ENCODE data around the gene IL17B. TPM values are rescaled to one million over a fixed set of nuclear protein-coding genes. Genes with fewer than 3 reads are reported as not detected.

The IL17B gene
- total RNA-seq, 1 experiment from 2014 or later: not detected

DNA sequence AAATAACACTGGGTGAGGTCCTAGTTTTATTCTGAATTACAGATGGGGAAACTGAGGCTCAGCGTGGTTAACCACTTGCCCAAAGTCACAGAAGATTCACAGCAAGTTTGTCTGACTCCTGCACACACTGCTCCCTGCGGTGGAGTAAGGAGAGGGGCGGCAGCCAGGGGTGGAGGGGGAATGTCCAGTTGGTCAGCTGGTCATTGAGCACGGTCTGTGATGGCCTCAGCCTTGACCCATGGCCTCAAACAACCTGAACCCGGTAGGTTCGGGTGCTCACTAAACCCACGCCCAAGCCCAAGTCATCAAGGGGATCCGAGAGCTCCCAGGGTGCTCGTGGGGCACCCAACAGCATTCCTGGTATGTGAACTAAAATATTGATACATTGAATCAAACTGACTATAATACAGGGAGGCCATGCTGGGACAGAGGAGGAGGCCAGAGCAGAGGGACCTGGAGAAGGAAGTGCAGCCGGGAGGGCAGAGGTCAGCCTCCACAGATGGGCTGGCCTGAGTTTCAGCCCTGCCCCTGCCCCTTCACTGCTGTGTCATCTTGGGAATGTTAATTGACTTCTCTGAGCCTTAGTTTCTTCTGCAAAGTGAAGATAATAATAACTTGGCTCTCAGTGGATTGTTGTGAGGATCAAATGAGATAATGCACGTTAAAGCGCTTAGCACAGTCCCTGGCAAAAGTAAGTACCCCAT lies 3.6 kb upstream of the IL17B start:
- H3K4me1 Mint-ChIP-seq (ENCODE audit: insufficient read depth, unreplicated experiment): no peaks in the 10 kb centered on the region
- POLR2A ChIA-PET: interaction anchor here (0.7 to 2.2 kb wide), 4 partner anchors 52 to 180 kb away, joined by 4 to 12 read pairs (median 4); no protein-coding TSS in a partner anchor
- no peak overlapping the region for H3K27ac Mint-ChIP-seq (ENCODE audit: low read depth, unreplicated experiment)
- no peaks in the 10 kb centered on the region for H3K36me3 Mint-ChIP-seq (ENCODE audit: insufficient read depth, unreplicated experiment)
- intact Hi-C loops (cut with micrococcal nuclease): loop anchor here (1.0 to 5.0 kb wide), 4 partner anchors 52 to 445 kb away; no protein-coding TSS in a partner anchor
- BruUV-seq (replicated peaks): no TSS peak
- H3K4me3 Mint-ChIP-seq (ENCODE audit: unreplicated experiment): no peak overlapping the region
- CTCF ChIA-PET: interaction anchor here (0.5 to 27.0 kb wide), 52 partner anchors 8 to 242 kb away, joined by 3 to 662 read pairs (median 6); partner anchors contain the start of gene CSNK1A1
- no peak for DNase-seq (ENCODE audit: unreplicated experiment)
- no peaks in the 10 kb centered on the region for H3K27me3 Mint-ChIP-seq (ENCODE audit: insufficient read depth, unreplicated experiment)
- H3K9me3 Mint-ChIP-seq (ENCODE audit: unreplicated experiment): no peaks in the 10 kb centered on the region
- TF ChIP-seq, protein P1, sequence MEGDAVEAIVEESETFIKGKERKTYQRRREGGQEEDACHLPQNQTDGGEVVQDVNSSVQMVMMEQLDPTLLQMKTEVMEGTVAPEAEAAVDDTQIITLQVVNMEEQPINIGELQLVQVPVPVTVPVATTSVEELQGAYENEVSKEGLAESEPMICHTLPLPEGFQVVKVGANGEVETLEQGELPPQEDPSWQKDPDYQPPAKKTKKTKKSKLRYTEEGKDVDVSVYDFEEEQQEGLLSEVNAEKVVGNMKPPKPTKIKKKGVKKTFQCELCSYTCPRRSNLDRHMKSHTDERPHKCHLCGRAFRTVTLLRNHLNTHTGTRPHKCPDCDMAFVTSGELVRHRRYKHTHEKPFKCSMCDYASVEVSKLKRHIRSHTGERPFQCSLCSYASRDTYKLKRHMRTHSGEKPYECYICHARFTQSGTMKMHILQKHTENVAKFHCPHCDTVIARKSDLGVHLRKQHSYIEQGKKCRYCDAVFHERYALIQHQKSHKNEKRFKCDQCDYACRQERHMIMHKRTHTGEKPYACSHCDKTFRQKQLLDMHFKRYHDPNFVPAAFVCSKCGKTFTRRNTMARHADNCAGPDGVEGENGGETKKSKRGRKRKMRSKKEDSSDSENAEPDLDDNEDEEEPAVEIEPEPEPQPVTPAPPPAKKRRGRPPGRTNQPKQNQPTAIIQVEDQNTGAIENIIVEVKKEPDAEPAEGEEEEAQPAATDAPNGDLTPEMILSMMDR (IDR thresholded peaks at IDR 0.05; ENCODE audit: unreplicated experiment): no peak

DNA sequence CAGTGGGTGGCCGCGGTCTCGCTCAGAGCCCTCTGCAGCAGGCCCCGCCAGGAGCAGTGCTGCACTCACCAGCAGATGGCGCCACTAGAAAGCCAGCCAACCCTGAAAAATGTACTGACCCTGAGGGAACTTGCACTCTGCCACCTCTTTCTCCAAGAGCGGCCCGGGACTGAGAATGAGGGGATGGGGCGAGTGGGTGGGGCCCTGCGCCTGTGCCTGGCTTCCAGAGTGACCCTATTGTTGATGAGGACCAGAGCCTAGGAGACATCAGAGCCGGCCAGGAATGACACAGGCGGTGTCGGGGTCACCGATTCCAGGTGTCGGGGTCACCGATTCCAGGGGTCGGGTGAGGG lies 2.9 kb upstream of the IL17B start:
- CTCF ChIA-PET: interaction anchor here (0.5 to 27.0 kb wide), 75 partner anchors 8 to 242 kb away, joined by 3 to 662 read pairs (median 4); partner anchors contain the start of genes CSNK1A1 and PCYOX1L
- Mint-ChIP-seq H3K9me3 (ENCODE audit: unreplicated experiment) (no peaks in the 10 kb centered on the region), H3K36me3 (ENCODE audit: insufficient read depth, unreplicated experiment) (peaks cover 4% of the 10 kb centered on the region), H3K4me3 (ENCODE audit: unreplicated experiment) (no peak overlapping the region), H3K4me1 (ENCODE audit: insufficient read depth, unreplicated experiment) (no peaks in the 10 kb centered on the region), H3K27ac (ENCODE audit: low read depth, unreplicated experiment) (no peak overlapping the region), H3K27me3 (ENCODE audit: insufficient read depth, unreplicated experiment) (no peaks in the 10 kb centered on the region)
- BruUV-seq (replicated peaks): no TSS peak
- POLR2A ChIA-PET: interaction anchor here (0.7 to 2.2 kb wide), 4 partner anchors 53 to 181 kb away, joined by 4 to 12 read pairs (median 4); no protein-coding TSS in a partner anchor
- intact Hi-C loops (cut with micrococcal nuclease): loop anchor here (1.0 to 5.0 kb wide), 4 partner anchors 52 to 445 kb away; no protein-coding TSS in a partner anchor
- peak; percentile 78 for DNase-seq (ENCODE audit: unreplicated experiment)
- TF ChIP-seq, protein P1 (IDR thresholded peaks at IDR 0.05; ENCODE audit: unreplicated experiment): peak; percentile 97

DNA sequence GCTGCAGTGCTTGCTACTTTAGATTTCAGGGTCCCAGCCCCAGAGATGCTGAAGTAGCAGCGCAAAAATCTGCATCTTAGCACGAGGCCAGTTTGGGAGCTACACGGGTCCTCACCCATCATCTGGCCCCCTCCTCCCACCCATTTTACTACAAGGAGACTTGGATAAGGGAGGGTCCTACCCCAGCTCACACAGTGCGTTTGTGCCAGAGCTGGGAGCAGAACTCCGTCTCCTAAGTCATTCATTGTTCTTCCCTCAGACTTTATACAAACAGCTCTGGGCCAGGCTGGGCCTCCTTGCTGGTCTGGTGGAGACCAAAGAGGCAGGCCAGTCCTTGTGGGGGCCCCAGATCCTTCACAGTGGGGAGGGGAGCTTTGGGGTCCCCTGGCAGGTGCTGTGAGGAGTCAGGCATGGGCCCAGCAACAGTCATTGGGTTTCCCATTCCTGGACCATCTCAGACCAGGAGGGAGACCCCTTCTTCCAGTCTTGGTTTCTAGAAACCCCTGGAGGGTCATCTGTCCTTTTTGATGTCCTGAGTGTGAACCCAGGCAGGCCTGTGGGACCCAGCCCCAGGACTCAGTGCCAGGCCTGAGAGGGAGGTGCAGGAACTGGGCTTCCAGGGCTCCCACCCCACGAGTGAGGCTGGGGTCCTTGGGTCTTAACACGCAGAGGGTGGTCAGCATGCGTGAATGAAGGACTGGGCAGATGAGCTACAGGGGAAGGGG lies 2.3 kb upstream of the IL17B start:
- no peaks in the 10 kb centered on the region for H3K4me1 Mint-ChIP-seq (ENCODE audit: insufficient read depth, unreplicated experiment)
- POLR2A ChIA-PET: interaction anchor here (1.1 to 2.2 kb wide), 2 partner anchors 57 to 181 kb away, joined by 4 to 12 read pairs; no protein-coding TSS in a partner anchor
- BruUV-seq (replicated peaks): no TSS peak
- H3K36me3 Mint-ChIP-seq (ENCODE audit: insufficient read depth, unreplicated experiment): peaks cover 5% of the 10 kb centered on the region
- no peak for DNase-seq (ENCODE audit: unreplicated experiment)
- TF ChIP-seq, protein P1 (IDR thresholded peaks at IDR 0.05; ENCODE audit: unreplicated experiment): no peak
- CTCF ChIA-PET: interaction anchor here (0.5 to 27.0 kb wide), 71 partner anchors 9 to 242 kb away, joined by 3 to 662 read pairs (median 4); partner anchors contain the start of genes CSNK1A1, GRPEL2 and PCYOX1L
- H3K4me3 Mint-ChIP-seq (ENCODE audit: unreplicated experiment): no peak overlapping the region
- H3K27ac Mint-ChIP-seq (ENCODE audit: low read depth, unreplicated experiment): no peak overlapping the region
- no peaks in the 10 kb centered on the region for H3K27me3 Mint-ChIP-seq (ENCODE audit: insufficient read depth, unreplicated experiment)
- no peaks in the 10 kb centered on the region for H3K9me3 Mint-ChIP-seq (ENCODE audit: unreplicated experiment)
- intact Hi-C loops (cut with micrococcal nuclease): loop anchor here (5.0 kb wide), 1 partner anchor 446 kb away; no protein-coding TSS in a partner anchor

All from MCF 10A (cell line).